ENCODE data around the gene ZNF653. TPM values are rescaled to one million over a fixed set of nuclear protein-coding genes. Genes with fewer than 3 reads are reported as not detected.

ZNF653 gene
- total and polyA plus RNA-seq, 9 of the 15 experiments (the other 6 are each of a cell fraction or from before 2014, with no cell fraction given): 1.6 to 8.0 (median 4.2) TPM; not detected in 2

DNA sequence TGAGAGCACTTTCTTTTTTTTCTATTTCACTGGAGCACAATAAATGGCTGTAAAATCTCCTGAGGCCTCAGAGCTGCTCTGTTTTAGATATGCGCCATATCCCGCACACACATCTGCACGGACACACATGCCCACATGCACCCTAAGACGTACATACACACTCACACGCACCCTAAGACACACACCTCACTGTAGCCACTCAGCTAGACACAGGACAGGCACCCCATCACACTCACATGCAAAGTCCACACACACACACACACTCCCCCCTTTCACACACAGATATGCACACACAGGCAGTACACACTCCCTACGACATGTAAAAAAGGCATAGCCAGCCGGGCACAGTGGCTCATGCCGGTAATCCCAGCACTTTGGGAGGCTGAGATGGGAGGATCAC lies 44.6 kb upstream of the ZNF653 start:
- DNase-seq (ENCODE audit: extremely low read depth in 1 of 4, low spot score in 3 of 4): no peak
- intact Hi-C loops (cut with micrococcal nuclease): no loop called here
- no peak overlapping the region for H3K9ac ChIP-seq (ENCODE audit: insufficient read depth in 1 of 2, low read depth in 2 of 2, low read length in 2 of 2)
- in situ Hi-C loops (cut with MboI): no loop called here
- FAIRE-seq: no peak
- H3K36me3 ChIP-seq (ENCODE audit: control insufficient read depth, insufficient read depth, low read length): peaks cover 33% of the 10 kb centered on the region; the same call in 1 of the 3 replicates
- no peak overlapping the region for H3K4me3 ChIP-seq
- 0 out of 2 replicates have a peak, but pooled peaks cover 2% of the 10 kb centered on the region for H4K20me1 ChIP-seq (replicated peaks; ENCODE audit: control insufficient read depth, insufficient read depth, low read length)
- no peaks in the 10 kb centered on the region for H3K9me3 ChIP-seq (replicated peaks; ENCODE audit: control insufficient read depth, insufficient read depth, low read depth, low read length)
- ChIA-PET POLR2A (interaction anchor here (0.6 to 0.8 kb wide), 4 partner anchors 8 to 609 kb away, joined by 3 to 4 read pairs (median 3); partner anchors contain the start of genes ELOF1 and SWSAP1), CTCF (ENCODE audit: low intra/inter-chr PET ratio) (no interaction called here)
- H3K4me1 ChIP-seq (replicated peaks in 1 of 2; ENCODE audit: control insufficient read depth in 2 of 2, insufficient read depth in 2 of 2, low read length in 2 of 2): peaks cover 0 to 31% of the 10 kb centered on the region in 2 experiments; a peak in 2 of 5 replicates
- TF ChIP-seq, protein P1, sequence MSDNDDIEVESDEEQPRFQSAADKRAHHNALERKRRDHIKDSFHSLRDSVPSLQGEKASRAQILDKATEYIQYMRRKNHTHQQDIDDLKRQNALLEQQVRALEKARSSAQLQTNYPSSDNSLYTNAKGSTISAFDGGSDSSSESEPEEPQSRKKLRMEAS (CRISPR knock-in tag; IDR thresholded peaks at IDR 0.05): 0 out of 2 replicates have a peak, but pooled peaks have one; percentile 21
- peak; percentile 42; the same call in 1 of the 2 replicates for TF ChIP-seq SUPT5H (IDR thresholded peaks at IDR 0.05)
- no peak for TF ChIP-seq JUND (IDR thresholded peaks at IDR 0.05; ENCODE audit: borderline replicate concordance, low read depth, low read length)
- no peak for TF ChIP-seq JUND (tag; IDR thresholded peaks at IDR 0.05; ENCODE audit: borderline replicate concordance, low read depth, low read length)
- no peak overlapping the region for H3K27ac ChIP-seq (ENCODE audit: extremely low read depth, low read depth, low read length)
- peaks cover 2% of the 10 kb centered on the region; the same call in 2 of the 3 replicates for H3K79me2 ChIP-seq (ENCODE audit: control insufficient read depth, insufficient read depth, low read length)
- no TSS peak for BruUV-seq (replicated peaks)
- no peak overlapping the region for H3K4me2 ChIP-seq (ENCODE audit: insufficient read depth, low read length)
- ATAC-seq: no peak
- 76% methylated on average over 8 of the region's 8 CpGs for WGBS (ENCODE audit: insufficient coverage, low coverage, missing lambda C conversion rate)
- H3K27me3 ChIP-seq (ENCODE audit: control insufficient read depth in 2 of 2, insufficient read depth in 2 of 2, low read length in 2 of 2): no peaks in the 10 kb centered on the region
- H3K9me1 ChIP-seq (ENCODE audit: control insufficient read depth, insufficient read depth, low read length): peaks cover 3% of the 10 kb centered on the region
- no peak overlapping the region for H2AFZ ChIP-seq (ENCODE audit: low read depth, low read length)

DNA sequence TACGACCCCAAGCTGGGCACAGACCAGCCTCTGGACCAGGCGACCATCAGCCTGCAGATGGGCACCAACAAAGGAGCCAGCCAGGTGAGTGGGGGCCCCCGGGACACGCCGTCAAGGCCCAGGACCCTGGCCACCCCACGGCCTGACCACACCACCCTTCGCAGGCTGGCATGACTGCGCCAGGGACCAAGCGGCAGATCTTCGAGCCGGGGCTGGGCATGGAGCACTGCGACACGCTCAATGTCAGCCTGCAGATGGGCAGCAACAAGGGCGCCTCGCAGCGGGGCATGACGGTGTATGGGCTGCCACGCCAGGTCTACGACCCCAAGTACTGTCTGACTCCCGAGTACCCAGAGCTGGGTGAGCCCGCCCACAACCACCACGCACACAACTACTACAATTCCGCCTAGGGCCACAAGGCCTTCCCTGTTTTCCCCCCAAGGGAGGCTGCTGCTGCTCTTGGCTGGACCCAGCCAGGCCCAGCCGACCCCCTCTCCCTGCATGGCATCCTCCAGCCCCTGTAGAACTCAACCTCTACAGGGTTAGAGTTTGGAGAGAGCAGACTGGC lies 43.8 kb upstream of the ZNF653 start:
- H3K4me1 ChIP-seq (replicated peaks in 1 of 2; ENCODE audit: control insufficient read depth in 2 of 2, insufficient read depth in 2 of 2, low read length in 2 of 2): peaks cover 0 to 31% of the 10 kb centered on the region in 2 experiments; a peak in 2 of 5 replicates
- FAIRE-seq: no peak
- no TSS peak for BruUV-seq (replicated peaks)
- H4K20me1 ChIP-seq (replicated peaks; ENCODE audit: control insufficient read depth, insufficient read depth, low read length): no peaks in the 10 kb centered on the region
- ChIA-PET CTCF (ENCODE audit: low intra/inter-chr PET ratio) (no interaction called here), POLR2A (interaction anchor here (0.6 to 0.8 kb wide), 2 partner anchors 9 to 44 kb away, joined by 3 to 4 read pairs; partner anchors contain the start of genes ELOF1 and ZNF653)
- ATAC-seq: no peak
- H3K27ac ChIP-seq (ENCODE audit: extremely low read depth, low read depth, low read length): no peak overlapping the region
- no peak overlapping the region for H3K9ac ChIP-seq (ENCODE audit: insufficient read depth in 1 of 2, low read depth in 2 of 2, low read length in 2 of 2)
- intact Hi-C loops (cut with micrococcal nuclease): no loop called here
- in situ Hi-C loops (cut with MboI): no loop called here
- peaks cover 3% of the 10 kb centered on the region for H3K9me1 ChIP-seq (ENCODE audit: control insufficient read depth, insufficient read depth, low read length)
- peaks cover 28% of the 10 kb centered on the region; the same call in 1 of the 3 replicates for H3K36me3 ChIP-seq (ENCODE audit: control insufficient read depth, insufficient read depth, low read length)
- H3K4me2 ChIP-seq (ENCODE audit: insufficient read depth, low read length): no peak overlapping the region
- no peaks in the 10 kb centered on the region for H3K9me3 ChIP-seq (replicated peaks; ENCODE audit: control insufficient read depth, insufficient read depth, low read depth, low read length)
- H3K4me3 ChIP-seq: no peak overlapping the region
- no peaks in the 10 kb centered on the region for H3K79me2 ChIP-seq (ENCODE audit: control insufficient read depth, insufficient read depth, low read length)
- TF ChIP-seq, protein P2, sequence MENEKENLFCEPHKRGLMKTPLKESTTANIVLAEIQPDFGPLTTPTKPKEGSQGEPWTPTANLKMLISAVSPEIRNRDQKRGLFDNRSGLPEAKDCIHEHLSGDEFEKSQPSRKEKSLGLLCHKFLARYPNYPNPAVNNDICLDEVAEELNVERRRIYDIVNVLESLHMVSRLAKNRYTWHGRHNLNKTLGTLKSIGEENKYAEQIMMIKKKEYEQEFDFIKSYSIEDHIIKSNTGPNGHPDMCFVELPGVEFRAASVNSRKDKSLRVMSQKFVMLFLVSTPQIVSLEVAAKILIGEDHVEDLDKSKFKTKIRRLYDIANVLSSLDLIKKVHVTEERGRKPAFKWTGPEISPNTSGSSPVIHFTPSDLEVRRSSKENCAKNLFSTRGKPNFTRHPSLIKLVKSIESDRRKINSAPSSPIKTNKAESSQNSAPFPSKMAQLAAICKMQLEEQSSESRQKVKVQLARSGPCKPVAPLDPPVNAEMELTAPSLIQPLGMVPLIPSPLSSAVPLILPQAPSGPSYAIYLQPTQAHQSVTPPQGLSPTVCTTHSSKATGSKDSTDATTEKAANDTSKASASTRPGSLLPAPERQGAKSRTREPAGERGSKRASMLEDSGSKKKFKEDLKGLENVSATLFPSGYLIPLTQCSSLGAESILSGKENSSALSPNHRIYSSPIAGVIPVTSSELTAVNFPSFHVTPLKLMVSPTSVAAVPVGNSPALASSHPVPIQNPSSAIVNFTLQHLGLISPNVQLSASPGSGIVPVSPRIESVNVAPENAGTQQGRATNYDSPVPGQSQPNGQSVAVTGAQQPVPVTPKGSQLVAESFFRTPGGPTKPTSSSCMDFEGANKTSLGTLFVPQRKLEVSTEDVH (IDR thresholded peaks at IDR 0.05; ENCODE audit: low read depth, partially characterized antibody): no peak
- TF ChIP-seq HNRNPL (IDR thresholded peaks at IDR 0.05; ENCODE audit: low read depth, low read length) (0 out of 2 replicates have a peak, but pooled peaks have one; percentile 23), RBFOX2 (IDR thresholded peaks at IDR 0.05; ENCODE audit: low read depth, low read length) (no peak)
- no peaks in the 10 kb centered on the region for H3K27me3 ChIP-seq (ENCODE audit: control insufficient read depth in 2 of 2, insufficient read depth in 2 of 2, low read length in 2 of 2)
- DNase-seq (ENCODE audit: extremely low read depth in 1 of 4, low spot score in 3 of 4): no peak
- H2AFZ ChIP-seq (ENCODE audit: low read depth, low read length): no peak overlapping the region
- WGBS (ENCODE audit: insufficient coverage, low coverage, missing lambda C conversion rate): 82% methylated on average over 21 of the region's 24 CpGs

Data from K562 (cell line).